Measurements from ENCODE around the gene STK16. TPM values are rescaled to one million over a fixed set of nuclear protein-coding genes. Genes with fewer than 3 reads are reported as not detected.

Gene STK16
- total and polyA plus RNA-seq, 2 of the 13 experiments (the other 11 are each of a cell fraction or from before 2014, with no cell fraction given), result 28.0 to 50.9 TPM

DNA sequence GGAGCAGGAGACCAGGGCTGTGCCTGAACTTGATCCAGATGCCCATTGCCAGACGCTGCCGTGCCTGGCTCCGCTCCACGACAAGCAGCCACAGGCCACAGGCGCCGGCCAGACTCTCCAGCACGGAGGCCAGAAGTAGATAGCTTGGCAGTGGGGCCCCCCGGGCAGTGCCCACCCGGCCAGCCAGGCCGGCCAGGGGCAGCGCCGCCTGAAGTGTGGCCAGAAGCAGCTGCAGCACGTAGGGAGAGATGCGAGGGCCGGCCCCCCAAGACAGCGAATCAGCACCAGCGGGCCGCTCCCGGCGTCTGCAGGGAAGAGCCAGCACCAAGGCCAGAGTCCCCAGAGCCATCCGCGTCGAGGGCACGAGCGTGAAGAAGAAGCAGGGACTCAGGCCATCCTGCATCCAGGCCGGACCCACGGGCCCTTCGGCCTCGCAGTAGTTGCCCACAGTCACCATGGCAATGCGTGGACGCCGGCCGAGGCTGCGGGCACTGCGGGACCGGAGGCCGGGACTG is 27.0 kb upstream of the STK16 start (continued):
- TF ChIP-seq, protein P1, sequence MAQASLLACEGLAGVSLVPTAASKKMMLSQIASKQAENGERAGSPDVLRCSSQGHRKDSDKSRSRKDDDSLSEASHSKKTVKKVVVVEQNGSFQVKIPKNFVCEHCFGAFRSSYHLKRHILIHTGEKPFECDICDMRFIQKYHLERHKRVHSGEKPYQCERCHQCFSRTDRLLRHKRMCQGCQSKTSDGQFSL (CRISPR knock-in tag; IDR thresholded peaks at IDR 0.05), result 0 out of 2 replicates have a peak, but pooled peaks have one; percentile 32
- TF ChIP-seq ZNF431 (CRISPR knock-in tag; IDR thresholded peaks at IDR 0.05; ENCODE audit: borderline replicate concordance, low read depth) (peak; percentile 88; the same call in 1 of the 2 replicates), STAT5B (CRISPR knock-in tag; IDR thresholded peaks at IDR 0.05) (no peak; the same call in 1 of the 2 replicates), ZNF704 (CRISPR knock-in tag; IDR thresholded peaks at IDR 0.05; ENCODE audit: borderline replicate concordance) (peak; percentile 90; the same call in 1 of the 2 replicates), AKNA (CRISPR knock-in tag; IDR thresholded peaks at IDR 0.05; ENCODE audit: borderline replicate concordance) (0 out of 2 replicates have a peak, but pooled peaks have one; percentile 10), ZBTB37 (CRISPR knock-in tag; IDR thresholded peaks at IDR 0.05) (no peak), GTF3A (CRISPR knock-in tag; conservative IDR thresholded peaks at IDR 0.05) (peak; percentile 66), E2F2 (CRISPR knock-in tag; IDR thresholded peaks at IDR 0.05; ENCODE audit: borderline replicate concordance) (no peak; the same call in 1 of the 2 replicates), ZNF225 (CRISPR knock-in tag; IDR thresholded peaks at IDR 0.05) (peak; percentile 80; the same call in 1 of the 2 replicates), SRF (IDR thresholded peaks at IDR 0.05; ENCODE audit: low read depth, low read length) (no peak), HNRNPL (IDR thresholded peaks at IDR 0.05; ENCODE audit: low read depth, low read length) (peak; percentile 85), ZNF234 (CRISPR knock-in tag; conservative IDR thresholded peaks at IDR 0.05) (no peak; the same call in 1 of the 2 replicates), ZNF841 (CRISPR knock-in tag; IDR thresholded peaks at IDR 0.05; ENCODE audit: borderline replicate concordance) (peak; percentile 66; the same call in 1 of the 2 replicates), ISL2 (CRISPR knock-in tag; IDR thresholded peaks at IDR 0.05) (no peak), AHR (CRISPR knock-in tag; IDR thresholded peaks at IDR 0.05) (0 out of 2 replicates have a peak, but pooled peaks have one; percentile 24), MLLT10 (CRISPR knock-in tag; IDR thresholded peaks at IDR 0.05) (0 out of 2 replicates have a peak, but pooled peaks have one; percentile 14), ZNF777 (CRISPR knock-in tag; IDR thresholded peaks at IDR 0.05) (peak; percentile 83; the same call in 1 of the 2 replicates)
